Esophagus muscularis mucosa (tissue), 4 donors: Measurements from ENCODE around the gene NAV2.

Experiments
- CTCF ChIP-seq, 3 experiments: fragments of 200-600 bp in 2 of 3; fragments of 450-650 bp in 1 of 3; sonication (generic) in 2 of 3; IDR thresholded peaks; one replicate each; pipeline ENCODE4 v1.5.1; 2017 to 2019; ENCODE audit warnings: antibody characterized with exemption in 3 of 3, mild to moderate bottlenecking in 2 of 3, moderate library complexity in 1 of 3
- EP300 ChIP-seq: sonication (generic); formaldehyde crosslinking; IDR thresholded peaks from one replicate; pipeline ENCODE4 v1.6.1; 2017; ENCODE audit warnings: antibody characterized with exemption
- POLR2A ChIP-seq: fragments of 450-650 bp; IDR thresholded peaks from one replicate; pipeline ENCODE4 v1.6.1; 2017; ENCODE audit warnings: antibody characterized with exemption, moderate library complexity, mild to moderate bottlenecking, low read depth
- POLR2AphosphoS5 ChIP-seq, 2 donors: sonication (generic); formaldehyde crosslinking; IDR thresholded peaks; one replicate each; pipeline ENCODE4 v1.6.1; 2017; ENCODE audit warnings: antibody characterized with exemption in 2 of 2

DNA sequence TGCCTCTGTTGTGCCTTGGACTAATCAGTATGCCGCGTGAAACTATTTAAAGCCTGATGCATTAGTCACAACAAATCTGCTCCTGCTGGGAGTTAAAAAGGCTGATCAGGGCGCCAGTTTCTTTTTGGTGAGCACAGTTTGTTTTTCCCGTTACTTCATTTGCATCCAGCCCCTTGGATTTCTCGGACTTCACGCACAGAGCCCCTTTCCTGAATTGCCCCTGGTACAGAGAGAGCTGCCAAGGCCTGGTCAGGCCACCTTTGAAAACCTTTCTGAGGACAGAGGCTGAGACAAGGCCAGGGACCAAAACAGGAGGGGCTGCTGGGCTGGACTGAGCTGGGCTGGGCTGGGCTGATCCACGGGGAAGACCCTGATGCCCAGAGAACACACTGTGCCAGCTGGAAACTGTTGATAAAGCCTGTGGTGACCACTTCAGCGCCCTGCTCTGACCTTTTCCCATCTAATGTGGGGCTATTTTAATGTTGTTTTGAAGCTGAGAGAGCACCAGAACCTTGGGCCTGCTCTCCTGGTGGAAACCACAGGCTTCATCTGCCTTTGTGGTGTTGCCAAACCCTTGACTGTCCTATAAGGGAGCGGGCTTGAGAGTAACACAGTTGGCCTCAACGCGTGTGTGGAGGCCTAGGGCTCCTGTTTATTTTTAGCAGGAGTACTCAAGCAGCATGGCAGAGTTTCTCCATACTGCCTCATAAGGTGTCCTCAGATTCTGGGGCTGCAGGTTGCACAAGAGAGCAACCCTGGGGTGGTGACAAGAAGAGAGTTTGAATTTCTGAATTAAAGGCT lies 44.2 kb downstream of the NAV2 start:
- TF ChIP-seq CTCF (IDR thresholded peaks at IDR 0.05) = no peak
- TF ChIP-seq EP300 = peak; percentile 50
- no peak for TF ChIP-seq POLR2A
- no peak for TF ChIP-seq POLR2AphosphoS5 (IDR thresholded peaks at IDR 0.05)
